Cardiac muscle cell (in vitro differentiated cells and primary cell): Measurements from ENCODE around the gene GABPB1. TPM values are rescaled to one million over a fixed set of nuclear protein-coding genes. Genes with fewer than 3 reads are reported as not detected.

Experiments used
- DNase-seq, 2 donors: peaks; one replicate each; pipeline versions ENCODE4 v3.0.0 to v3.0.0-alpha.2; 2010 to 2017; ENCODE audit warnings: low read depth in 1 of 2, low spot score in 1 of 2
- H3K27ac ChIP-seq: fragments of 200-600 bp; sonication (generic); 2 replicates; pipeline ENCODE4 v1.5.1; 2016
- H3K27me3 ChIP-seq: fragments of 200-600 bp; sonication (generic); 2 replicates; pipeline ENCODE4 v1.6.0; 2016; ENCODE audit warnings: control low read depth
- H3K36me3 ChIP-seq: fragments of 200-600 bp; sonication (generic); 2 replicates; pipeline ENCODE4 v1.5.1; 2016; ENCODE audit warnings: control low read depth
- H3K4me1 ChIP-seq: fragments of 200-600 bp; sonication (generic); 2 replicates; pipeline ENCODE4 v1.8.1; 2017; ENCODE audit warnings: low read depth, mild to moderate bottlenecking, mixed run types
- H3K4me3 ChIP-seq: fragments of 200-600 bp; sonication (generic); 2 replicates; pipeline ENCODE4 v1.5.1; 2016; ENCODE audit warnings: mild to moderate bottlenecking
- H3K9me3 ChIP-seq: fragments of 200-600 bp; sonication (generic); 2 replicates; pipeline ENCODE4 v1.5.1; 2017; ENCODE audit warnings: low read depth, mild to moderate bottlenecking, control low read depth
- CTCF ChIP-seq: IDR thresholded peaks from 2 replicates; pipeline ENCODE4 v1.5.1; 2012; ENCODE audit warnings: low read depth, mild to moderate bottlenecking, low read length
- polyA plus RNA-seq: library from polyadenylated mRNA; unstranded; fragments of >200 nt; fragmentation: Nextera tagmentation; extraction: Ambion mirVana; gene quantifications from 2 replicates; pipeline ENCODE4 v1.2.1, GENCODE V29; 2016
- total RNA-seq: library from RNA; depleted of rRNA; stranded (reverse); fragments of >200 nt; gene quantifications from 2 replicates; pipeline ENCODE4 v1.2.3, GENCODE V29; 2016

GABPB1 gene
- total and polyA plus RNA-seq, 2 experiments from 2014 or later: 12.5 to 22.3 TPM

GRCh38 chr15:50260969-50261496 is 94.0 kb downstream of the GABPB1 start:
- no peaks in the 10 kb centered on the region for H3K9me3 ChIP-seq
- H3K27ac ChIP-seq: no peak overlapping the region
- no peaks in the 10 kb centered on the region for H3K36me3 ChIP-seq
- peaks cover 72% of the 10 kb centered on the region for H3K27me3 ChIP-seq
- TF ChIP-seq CTCF: no peak
- H3K4me1 ChIP-seq: no peaks in the 10 kb centered on the region
- DNase-seq: no peak
- no peak overlapping the region for H3K4me3 ChIP-seq

GRCh38 chr15:50259276-50259675 is 95.7 kb downstream of the GABPB1 start:
- Histone ChIP-seq H3K4me3 (no peak overlapping the region), H3K4me1 (no peaks in the 10 kb centered on the region), H3K36me3 (no peaks in the 10 kb centered on the region), H3K9me3 (no peaks in the 10 kb centered on the region), H3K27me3 (peaks cover 71% of the 10 kb centered on the region), H3K27ac (no peak overlapping the region)
- no peak for DNase-seq
- no peak for TF ChIP-seq CTCF

GRCh38 chr15:50257924-50258323 is 97.1 kb downstream of the GABPB1 start:
- DNase-seq: peak in 1 of 2 donors; percentile 36
- Histone ChIP-seq H3K9me3 (no peaks in the 10 kb centered on the region), H3K36me3 (no peaks in the 10 kb centered on the region), H3K27me3 (peaks cover 74% of the 10 kb centered on the region), H3K27ac (no peak overlapping the region), H3K4me1 (no peaks in the 10 kb centered on the region), H3K4me3 (no peak overlapping the region)
- no peak for TF ChIP-seq CTCF

GRCh38 chr15:50257332-50257731 is 97.7 kb downstream of the GABPB1 start:
- H3K27ac ChIP-seq: no peak overlapping the region
- H3K4me1 ChIP-seq: no peaks in the 10 kb centered on the region
- no peak overlapping the region for H3K4me3 ChIP-seq
- no peaks in the 10 kb centered on the region for H3K9me3 ChIP-seq
- no peak for DNase-seq
- peaks cover 74% of the 10 kb centered on the region for H3K27me3 ChIP-seq
- no peaks in the 10 kb centered on the region for H3K36me3 ChIP-seq
- no peak for TF ChIP-seq CTCF

- no peaks in the 10 kb centered on the region for H3K9me3 ChIP-seq
- no peaks in the 10 kb centered on the region for H3K4me1 ChIP-seq
- no peaks in the 10 kb centered on the region for H3K36me3 ChIP-seq
- peak in 1 of 2 donors; percentile 59 for DNase-seq
- H3K27ac ChIP-seq: no peak overlapping the region
- H3K27me3 ChIP-seq: peaks cover 75% of the 10 kb centered on the region
- H3K4me3 ChIP-seq: no peak overlapping the region
- TF ChIP-seq CTCF: no peak
These were observed 98.6 kb downstream of the GABPB1 start for GRCh38 chr15:50256188-50257041.
